ENCODE results near the gene KCNQ5.

The KCNQ5 gene

DNA sequence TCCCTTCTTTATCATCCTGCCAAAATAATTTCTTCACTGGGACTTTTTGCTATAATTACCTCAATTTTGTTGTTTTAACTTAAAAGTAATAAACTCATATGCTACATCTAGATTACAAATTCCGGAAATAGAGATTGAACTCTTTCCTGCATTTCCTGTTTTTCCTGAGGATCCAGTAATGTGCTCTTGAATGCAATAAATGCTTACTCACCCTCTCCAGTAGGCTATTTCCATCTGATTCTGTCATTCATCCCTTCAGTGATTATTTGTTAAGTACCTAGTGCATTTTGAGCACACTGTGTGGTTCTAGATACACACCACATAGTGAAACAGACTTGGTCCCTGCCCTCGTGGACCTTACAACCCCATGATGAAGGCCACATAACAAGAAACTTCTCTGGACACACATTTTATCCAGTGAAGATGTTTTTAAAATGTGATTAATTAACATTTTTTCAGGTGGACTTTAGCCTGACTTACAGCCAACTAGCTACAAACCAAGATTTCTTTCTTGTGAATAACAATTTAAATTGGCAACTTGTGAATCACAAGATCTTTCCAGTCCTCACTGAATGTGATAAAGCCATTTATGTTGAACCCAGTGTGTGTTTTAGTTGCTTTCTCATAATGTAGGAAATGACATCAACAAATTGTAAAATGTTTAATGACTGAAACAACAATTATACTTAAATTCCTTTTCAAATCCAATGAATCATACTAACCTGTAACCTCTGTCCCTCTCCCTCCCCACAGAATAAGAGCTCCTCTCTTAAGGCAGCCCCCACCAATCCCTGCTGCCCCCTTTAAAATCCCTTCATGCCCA, 331.2 kb downstream of the KCNQ5 start:
- no peak for DNase-seq (ENCODE audit: extremely low read depth, low read depth)
- TF ChIP-seq CTCF (IDR thresholded peaks at IDR 0.05; ENCODE audit: low read depth, low read length): no peak

DNA sequence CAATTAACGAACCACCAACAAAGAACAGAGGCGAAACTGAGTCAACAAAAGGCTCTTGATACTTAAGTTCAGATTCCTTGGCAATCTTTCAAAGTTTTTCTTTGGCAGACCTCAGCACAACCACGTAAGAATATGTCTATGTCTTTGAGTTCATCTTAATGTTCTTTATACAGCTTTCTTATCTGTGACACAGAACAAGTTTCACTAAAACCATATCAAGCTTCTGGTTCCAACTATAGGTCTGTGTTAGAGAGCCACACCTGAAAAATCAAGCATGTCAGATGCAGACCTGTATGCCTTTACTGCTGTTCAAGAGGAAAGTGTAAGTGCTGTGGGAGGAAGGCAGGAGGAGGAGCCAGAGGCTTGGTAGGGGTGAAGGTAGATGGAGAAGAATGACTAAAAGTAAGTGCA, 332.1 kb downstream of the KCNQ5 start:
- no peak for TF ChIP-seq CTCF (IDR thresholded peaks at IDR 0.05; ENCODE audit: low read depth, low read length)
- no peak for DNase-seq (ENCODE audit: extremely low read depth, low read depth)

- DNase-seq (ENCODE audit: extremely low read depth, low read depth): peak; percentile 15
- no peak for TF ChIP-seq CTCF (IDR thresholded peaks at IDR 0.05; ENCODE audit: low read depth, low read length)
Observed at GRCh38 chr6:72954716-72955115, 332.9 kb downstream of the KCNQ5 start.

DNA sequence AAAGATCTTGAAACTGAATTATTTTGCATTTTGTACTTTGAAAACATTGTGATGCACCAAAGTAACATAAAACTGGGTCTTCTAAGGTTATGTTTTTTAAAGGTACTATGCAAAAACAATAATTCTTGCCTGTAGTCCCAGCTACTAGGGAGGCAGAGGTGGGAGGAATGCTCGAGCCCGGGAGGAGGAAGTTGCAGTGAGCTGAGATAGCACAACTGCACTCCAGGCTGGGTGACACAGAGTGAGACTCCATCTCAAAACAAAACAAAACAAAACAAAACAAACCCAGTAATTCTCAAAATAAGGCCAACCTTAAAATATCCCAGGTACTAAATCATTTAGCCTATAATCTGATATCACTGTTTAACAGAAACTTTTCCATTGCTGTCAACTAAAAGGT, 333.8 kb downstream of the KCNQ5 start:
- TF ChIP-seq CTCF (IDR thresholded peaks at IDR 0.05; ENCODE audit: low read depth, low read length): no peak
- no peak for DNase-seq (ENCODE audit: extremely low read depth, low read depth)

GRCh38 chr6:72956272-72956671, 334.4 kb downstream of the KCNQ5 start:
- TF ChIP-seq CTCF (IDR thresholded peaks at IDR 0.05; ENCODE audit: low read depth, low read length): no peak
- no peak for DNase-seq (ENCODE audit: extremely low read depth, low read depth)

DNA sequence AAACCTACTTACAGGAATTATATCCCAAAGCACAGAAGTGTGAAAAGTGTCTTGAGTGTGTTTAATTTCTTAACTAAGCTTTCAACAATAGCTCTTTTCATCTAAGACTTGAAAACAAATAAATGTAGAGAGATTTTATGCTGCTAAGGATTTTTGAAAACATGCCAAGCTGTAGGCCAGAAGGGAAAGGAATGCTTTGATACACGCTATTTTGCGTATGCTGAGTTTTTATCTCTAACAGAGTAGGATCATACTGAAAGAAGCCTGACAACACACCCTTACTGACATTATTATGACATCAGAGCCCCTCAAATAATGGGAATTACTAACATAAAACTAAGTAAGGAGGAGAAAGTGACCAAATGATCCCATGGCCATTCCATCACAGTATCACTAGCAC, 338.0 kb downstream of the KCNQ5 start:
- no peak for TF ChIP-seq CTCF (IDR thresholded peaks at IDR 0.05; ENCODE audit: low read depth, low read length)
- no peak for DNase-seq (ENCODE audit: extremely low read depth, low read depth)

DNA sequence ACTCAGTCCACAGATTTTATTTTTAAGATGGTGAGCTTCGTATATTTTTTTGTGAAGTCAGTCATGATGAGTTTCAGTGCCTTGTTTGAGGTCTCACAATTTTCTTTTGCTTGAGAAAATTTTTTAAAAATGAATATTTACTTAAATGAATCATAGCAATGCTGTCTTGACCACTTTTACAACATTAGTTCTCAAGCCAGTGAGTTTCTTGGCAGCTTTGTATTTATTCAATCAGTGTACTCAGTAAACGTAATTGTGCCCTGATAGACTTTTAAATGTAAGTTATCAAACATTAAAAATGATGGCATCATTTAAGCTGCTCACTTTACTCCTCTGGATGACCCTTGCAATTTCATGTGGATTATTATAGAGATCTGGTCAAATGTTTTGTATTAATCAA, 342.1 kb downstream of the KCNQ5 start:
- no peak for TF ChIP-seq CTCF (IDR thresholded peaks at IDR 0.05; ENCODE audit: low read depth, low read length)
- no peak for DNase-seq (ENCODE audit: extremely low read depth, low read depth)

All from AG09319 (cell line).